ENCODE data around the gene GAPT.

The GAPT gene

GRCh38 chr5:58481066-58481676 is 10.1 kb upstream of the GAPT start:
- no peaks in the 10 kb centered on the region for H3K9me3 Mint-ChIP-seq
- no peak overlapping the region for H3K27ac Mint-ChIP-seq
- no peak for DNase-seq
- H3K36me3 Mint-ChIP-seq, result no peaks in the 10 kb centered on the region
- no peak overlapping the region for H3K4me3 Mint-ChIP-seq
- CTCF ChIA-PET, result no interaction called here
- H3K27me3 Mint-ChIP-seq, result no peaks in the 10 kb centered on the region
- H3K4me1 Mint-ChIP-seq, result no peaks in the 10 kb centered on the region

DNA sequence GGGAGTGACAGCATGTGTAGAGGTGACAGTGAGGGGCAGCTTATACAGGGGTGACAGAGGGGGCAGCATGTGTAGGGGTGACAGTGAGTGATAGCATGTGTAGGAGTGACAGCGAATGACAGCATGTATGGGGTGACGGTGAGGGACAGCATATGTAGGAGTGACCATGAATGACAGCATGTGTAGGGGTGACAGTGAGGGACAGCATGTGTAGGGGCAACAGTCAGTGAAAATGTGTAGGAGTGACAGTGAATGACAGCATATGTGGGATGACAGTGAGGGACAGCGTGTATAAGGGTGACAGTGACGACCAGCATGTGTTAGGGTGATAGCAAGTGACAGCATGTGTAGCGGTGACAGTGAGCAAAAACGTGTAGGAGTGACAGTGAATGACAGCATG is 9.4 kb upstream of the GAPT start:
- no peak for DNase-seq
- H3K4me3 Mint-ChIP-seq, result no peak overlapping the region
- no peaks in the 10 kb centered on the region for H3K9me3 Mint-ChIP-seq
- CTCF ChIA-PET, result no interaction called here
- H3K27me3 Mint-ChIP-seq, result no peaks in the 10 kb centered on the region
- H3K4me1 Mint-ChIP-seq, result no peaks in the 10 kb centered on the region
- no peak overlapping the region for H3K27ac Mint-ChIP-seq
- H3K36me3 Mint-ChIP-seq, result no peaks in the 10 kb centered on the region

DNA sequence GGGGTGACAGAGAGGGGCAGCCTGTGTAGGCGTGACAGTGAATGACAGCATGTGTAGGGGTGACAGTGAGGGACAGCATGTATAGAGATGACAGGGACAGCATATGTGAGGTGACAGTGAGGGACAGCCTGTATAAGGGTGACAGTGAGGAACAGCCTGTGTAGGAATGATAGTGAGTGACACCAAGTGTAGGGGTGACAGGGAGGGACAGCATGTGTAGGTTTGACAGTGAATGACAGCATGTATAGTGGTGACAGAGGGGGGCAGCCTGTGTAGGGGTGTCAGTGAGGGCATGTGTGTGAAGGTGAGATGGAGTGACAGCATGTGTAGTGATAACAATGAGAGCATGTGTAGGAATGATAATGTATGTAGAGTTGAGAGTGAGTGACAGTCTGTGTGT is 8.7 kb upstream of the GAPT start:
- Mint-ChIP-seq H3K36me3 (no peaks in the 10 kb centered on the region), H3K27me3 (no peaks in the 10 kb centered on the region), H3K4me1 (no peaks in the 10 kb centered on the region), H3K9me3 (no peaks in the 10 kb centered on the region), H3K27ac (no peak overlapping the region), H3K4me3 (no peak overlapping the region)
- CTCF ChIA-PET, result no interaction called here
- no peak for DNase-seq

DNA sequence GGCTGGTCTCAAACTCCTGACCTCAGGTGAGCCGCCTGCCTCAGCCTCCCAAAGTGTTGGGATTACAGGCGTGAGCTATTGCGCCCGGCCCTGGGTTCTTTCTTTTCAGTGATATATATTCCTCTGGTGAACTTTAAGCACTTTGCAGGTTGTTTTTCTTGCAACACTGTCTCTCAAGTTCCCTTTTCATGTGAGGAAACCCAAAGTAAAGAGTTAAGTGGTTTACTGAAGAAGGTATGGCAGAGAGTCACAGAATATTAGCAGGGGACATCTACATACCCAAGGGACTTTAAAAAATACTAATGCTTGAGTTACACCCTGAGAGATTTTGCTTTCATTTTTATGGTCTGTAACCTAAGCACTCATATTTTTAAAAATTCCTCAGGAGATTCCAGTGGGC is 6.7 kb upstream of the GAPT start:
- Mint-ChIP-seq H3K27me3 (peaks cover 3% of the 10 kb centered on the region), H3K4me1 (no peaks in the 10 kb centered on the region), H3K4me3 (no peak overlapping the region), H3K27ac (no peak overlapping the region), H3K36me3 (no peaks in the 10 kb centered on the region), H3K9me3 (no peaks in the 10 kb centered on the region)
- CTCF ChIA-PET, result no interaction called here
- no peak for DNase-seq

GRCh38 chr5:58486290-58486689 is 4.9 kb upstream of the GAPT start:
- H3K27me3 Mint-ChIP-seq, result peaks cover 3% of the 10 kb centered on the region
- DNase-seq, result no peak
- H3K4me1 Mint-ChIP-seq, result no peaks in the 10 kb centered on the region
- H3K36me3 Mint-ChIP-seq, result no peaks in the 10 kb centered on the region
- H3K27ac Mint-ChIP-seq, result no peak overlapping the region
- no peak overlapping the region for H3K4me3 Mint-ChIP-seq
- no peaks in the 10 kb centered on the region for H3K9me3 Mint-ChIP-seq
- CTCF ChIA-PET, result interaction anchor here (0.9 to 1.8 kb wide), 2 partner anchors 25 to 363 kb away, joined by 3 to 5 read pairs; no protein-coding TSS in a partner anchor

DNA sequence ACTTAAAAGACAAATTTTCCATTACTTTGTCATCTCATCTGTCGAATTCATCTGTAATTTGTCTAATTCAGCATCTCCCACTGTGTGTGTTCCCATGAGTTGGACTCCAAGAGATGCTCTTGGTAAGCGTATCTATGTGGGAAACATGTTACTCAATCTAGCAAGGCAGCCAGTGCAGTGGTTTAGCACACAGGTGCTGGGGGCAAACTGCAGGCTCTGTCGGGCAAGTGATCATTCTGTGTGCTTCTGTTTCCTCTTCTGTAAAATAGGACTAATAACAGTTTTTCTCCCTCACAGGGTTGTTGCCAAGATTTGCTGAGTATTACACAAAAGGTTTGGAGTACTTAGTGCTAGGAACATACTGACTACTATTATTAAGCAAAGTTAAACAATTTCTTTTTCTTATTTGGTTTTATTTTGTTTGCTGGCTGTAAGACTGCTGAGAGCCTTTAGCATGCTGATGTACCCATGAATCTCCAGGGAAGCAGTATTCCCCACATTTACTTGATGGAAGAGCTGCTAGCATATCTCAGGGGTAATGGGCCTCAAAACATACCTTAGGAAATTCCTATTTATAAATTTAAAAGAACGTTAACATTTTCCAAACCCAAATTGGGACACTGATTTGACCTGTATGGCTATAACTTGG is 709 bp upstream of the GAPT start:
- H3K4me3 Mint-ChIP-seq, result no peak overlapping the region

GRCh38 chr5:58493141-58493540 is 1.9 kb downstream of the GAPT start:
- Mint-ChIP-seq H3K4me1 (no peaks in the 10 kb centered on the region), H3K4me3 (no peak overlapping the region), H3K27ac (no peak overlapping the region), H3K36me3 (no peaks in the 10 kb centered on the region), H3K27me3 (peaks cover 3% of the 10 kb centered on the region), H3K9me3 (no peaks in the 10 kb centered on the region)
- no peak for DNase-seq
- CTCF ChIA-PET, result no interaction called here

More for the DNA sequence above, 709 bp upstream of the GAPT start:
- DNase-seq, result no peak
- no peaks in the 10 kb centered on the region for H3K9me3 Mint-ChIP-seq
- no peaks in the 10 kb centered on the region for H3K36me3 Mint-ChIP-seq
- no peaks in the 10 kb centered on the region for H3K4me1 Mint-ChIP-seq
- no peak overlapping the region for H3K27ac Mint-ChIP-seq
- CTCF ChIA-PET, result no interaction called here
- H3K27me3 Mint-ChIP-seq, result peaks cover 3% of the 10 kb centered on the region

- H3K4me1 Mint-ChIP-seq, result peaks cover 8% of the 10 kb centered on the region
- H3K36me3 Mint-ChIP-seq, result no peaks in the 10 kb centered on the region
- CTCF ChIA-PET, result interaction anchor here (0.8 kb wide), 1 partner anchor 354 kb away, joined by 3 read pairs; no protein-coding TSS in a partner anchor
- H3K9me3 Mint-ChIP-seq, result no peaks in the 10 kb centered on the region
- DNase-seq, result no peak
- no peak overlapping the region for H3K27ac Mint-ChIP-seq
- H3K4me3 Mint-ChIP-seq, result no peak overlapping the region
- peaks cover 3% of the 10 kb centered on the region for H3K27me3 Mint-ChIP-seq
These were observed 5.3 kb downstream of the GAPT start for GRCh38 chr5:58496488-58496887.

DNA sequence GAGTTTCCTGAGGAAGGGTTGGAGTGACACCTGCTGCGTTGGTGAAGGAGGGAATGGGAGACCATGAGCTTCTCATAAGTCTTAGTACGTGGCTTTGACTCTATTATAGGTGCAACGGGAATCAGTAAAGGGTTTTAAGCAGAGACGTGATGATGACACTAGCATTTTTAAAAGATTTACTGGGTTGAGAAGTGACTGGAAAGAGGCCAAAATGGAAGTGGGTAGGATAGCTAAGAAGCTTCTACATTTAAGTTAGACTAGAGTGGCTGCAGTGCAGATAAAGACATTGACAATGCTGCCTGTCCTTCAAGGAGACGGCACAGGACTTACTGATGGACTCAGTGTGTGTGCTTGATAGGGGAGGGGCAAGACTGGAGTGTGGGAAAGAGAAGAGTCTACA is 6.2 kb downstream of the GAPT start:
- H3K27ac Mint-ChIP-seq, result no peak overlapping the region
- H3K4me1 Mint-ChIP-seq, result peaks cover 8% of the 10 kb centered on the region

GRCh38 chr5:58497921-58498320 is 6.7 kb downstream of the GAPT start:
- CTCF ChIA-PET, result interaction anchor here (1.4 to 2.0 kb wide), 2 partner anchors 349 to 352 kb away, joined by 3 to 9 read pairs; no protein-coding TSS in a partner anchor
- H3K4me1 Mint-ChIP-seq, result peaks cover 8% of the 10 kb centered on the region
- no peak for DNase-seq
- H3K4me3 Mint-ChIP-seq, result no peak overlapping the region
- no peaks in the 10 kb centered on the region for H3K9me3 Mint-ChIP-seq
- peaks cover 3% of the 10 kb centered on the region for H3K27me3 Mint-ChIP-seq
- no peak overlapping the region for H3K27ac Mint-ChIP-seq
- no peaks in the 10 kb centered on the region for H3K36me3 Mint-ChIP-seq

More for the DNA sequence above, 6.2 kb downstream of the GAPT start:
- no peaks in the 10 kb centered on the region for H3K36me3 Mint-ChIP-seq
- CTCF ChIA-PET, result no interaction called here
- DNase-seq, result no peak
- H3K27me3 Mint-ChIP-seq, result peaks cover 3% of the 10 kb centered on the region
- H3K4me3 Mint-ChIP-seq, result no peak overlapping the region
- no peaks in the 10 kb centered on the region for H3K9me3 Mint-ChIP-seq

- no peak for DNase-seq
- no peak overlapping the region for H3K4me3 Mint-ChIP-seq
- H3K9me3 Mint-ChIP-seq, result no peaks in the 10 kb centered on the region
- H3K36me3 Mint-ChIP-seq, result no peaks in the 10 kb centered on the region
- CTCF ChIA-PET, result interaction anchor here (1.4 to 2.0 kb wide), 2 partner anchors 349 to 351 kb away, joined by 3 to 9 read pairs; no protein-coding TSS in a partner anchor
- H3K27me3 Mint-ChIP-seq, result peaks cover 4% of the 10 kb centered on the region
- H3K27ac Mint-ChIP-seq, result no peak overlapping the region
- peaks cover 8% of the 10 kb centered on the region for H3K4me1 Mint-ChIP-seq
These were observed 7.2 kb downstream of the GAPT start for GRCh38 chr5:58498340-58498942.

- H3K4me3 Mint-ChIP-seq, result no peak overlapping the region
- H3K36me3 Mint-ChIP-seq, result no peaks in the 10 kb centered on the region
- no peak overlapping the region for H3K27ac Mint-ChIP-seq
- peaks cover 8% of the 10 kb centered on the region for H3K4me1 Mint-ChIP-seq
- CTCF ChIA-PET, result interaction anchor here (1.4 to 2.0 kb wide), 2 partner anchors 348 to 351 kb away, joined by 3 to 9 read pairs; no protein-coding TSS in a partner anchor
- peaks cover 7% of the 10 kb centered on the region for H3K27me3 Mint-ChIP-seq
- DNase-seq, result no peak
- H3K9me3 Mint-ChIP-seq, result no peaks in the 10 kb centered on the region
These were observed 8.0 kb downstream of the GAPT start for GRCh38 chr5:58499231-58499630.

GRCh38 chr5:58499941-58500340 is 8.7 kb downstream of the GAPT start:
- H3K27ac Mint-ChIP-seq, result no peak overlapping the region
- DNase-seq, result no peak
- H3K27me3 Mint-ChIP-seq, result peaks cover 7% of the 10 kb centered on the region
- H3K36me3 Mint-ChIP-seq, result no peaks in the 10 kb centered on the region
- H3K4me1 Mint-ChIP-seq, result peaks cover 8% of the 10 kb centered on the region
- no peaks in the 10 kb centered on the region for H3K9me3 Mint-ChIP-seq
- CTCF ChIA-PET, result interaction anchor here (2.0 kb wide), 1 partner anchor 350 kb away, joined by 9 read pairs; no protein-coding TSS in a partner anchor
- H3K4me3 Mint-ChIP-seq, result no peak overlapping the region

- CTCF ChIA-PET, result no interaction called here
- Mint-ChIP-seq H3K27me3 (peaks cover 13% of the 10 kb centered on the region), H3K4me1 (peaks cover 8% of the 10 kb centered on the region), H3K27ac (no peak overlapping the region), H3K9me3 (no peaks in the 10 kb centered on the region), H3K4me3 (no peak overlapping the region), H3K36me3 (no peaks in the 10 kb centered on the region)
- DNase-seq, result no peak
These were observed 10.7 kb downstream of the GAPT start for GRCh38 chr5:58501778-58502417.

Data from activated naive CD4-positive, alpha-beta T cell treated with anti-CD3 and anti-CD28 coated beads, Interleukin-2, amount 10 ng/mL, durations not matched to agents 7 days and 5 days (primary cell).